Measurements from ENCODE around the gene CHMP6. TPM values are rescaled to one million over a fixed set of nuclear protein-coding genes. Genes with fewer than 3 reads are reported as not detected.

The CHMP6 gene
- total RNA-seq, 1 donor, result 19.4 TPM

GRCh38 chr17:81021531-81022343 lies 30.1 kb downstream of the CHMP6 start:
- no peak for DNase-seq (ENCODE audit: low read depth)
- H3K4me3 ChIP-seq (ENCODE audit: low read depth, low read length), result no peak overlapping the region
- TF ChIP-seq, protein P1, sequence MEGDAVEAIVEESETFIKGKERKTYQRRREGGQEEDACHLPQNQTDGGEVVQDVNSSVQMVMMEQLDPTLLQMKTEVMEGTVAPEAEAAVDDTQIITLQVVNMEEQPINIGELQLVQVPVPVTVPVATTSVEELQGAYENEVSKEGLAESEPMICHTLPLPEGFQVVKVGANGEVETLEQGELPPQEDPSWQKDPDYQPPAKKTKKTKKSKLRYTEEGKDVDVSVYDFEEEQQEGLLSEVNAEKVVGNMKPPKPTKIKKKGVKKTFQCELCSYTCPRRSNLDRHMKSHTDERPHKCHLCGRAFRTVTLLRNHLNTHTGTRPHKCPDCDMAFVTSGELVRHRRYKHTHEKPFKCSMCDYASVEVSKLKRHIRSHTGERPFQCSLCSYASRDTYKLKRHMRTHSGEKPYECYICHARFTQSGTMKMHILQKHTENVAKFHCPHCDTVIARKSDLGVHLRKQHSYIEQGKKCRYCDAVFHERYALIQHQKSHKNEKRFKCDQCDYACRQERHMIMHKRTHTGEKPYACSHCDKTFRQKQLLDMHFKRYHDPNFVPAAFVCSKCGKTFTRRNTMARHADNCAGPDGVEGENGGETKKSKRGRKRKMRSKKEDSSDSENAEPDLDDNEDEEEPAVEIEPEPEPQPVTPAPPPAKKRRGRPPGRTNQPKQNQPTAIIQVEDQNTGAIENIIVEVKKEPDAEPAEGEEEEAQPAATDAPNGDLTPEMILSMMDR (IDR thresholded peaks at IDR 0.05; ENCODE audit: insufficient read depth, low read depth, low read length), result no peak

GRCh38 chr17:81022344-81022676 lies 30.7 kb downstream of the CHMP6 start:
- no peak for DNase-seq (ENCODE audit: low read depth)
- TF ChIP-seq, protein P1 (IDR thresholded peaks at IDR 0.05; ENCODE audit: insufficient read depth, low read depth, low read length), result no peak
- no peak overlapping the region for H3K4me3 ChIP-seq (ENCODE audit: low read depth, low read length)

GRCh38 chr17:81025065-81025740 lies 33.6 kb downstream of the CHMP6 start:
- H3K4me3 ChIP-seq (ENCODE audit: low read depth, low read length), result no peak overlapping the region
- DNase-seq (ENCODE audit: low read depth), result no peak

GRCh38 chr17:81025741-81026129 lies 34.1 kb downstream of the CHMP6 start:
- no peak for DNase-seq (ENCODE audit: low read depth)
- TF ChIP-seq, protein P1 (IDR thresholded peaks at IDR 0.05; ENCODE audit: insufficient read depth, low read depth, low read length), result no peak
- no peak overlapping the region for H3K4me3 ChIP-seq (ENCODE audit: low read depth, low read length)

More at GRCh38 chr17:81025065-81025740, 33.6 kb downstream of the CHMP6 start:
- TF ChIP-seq, protein P1 (IDR thresholded peaks at IDR 0.05; ENCODE audit: insufficient read depth, low read depth, low read length), result no peak

DNA sequence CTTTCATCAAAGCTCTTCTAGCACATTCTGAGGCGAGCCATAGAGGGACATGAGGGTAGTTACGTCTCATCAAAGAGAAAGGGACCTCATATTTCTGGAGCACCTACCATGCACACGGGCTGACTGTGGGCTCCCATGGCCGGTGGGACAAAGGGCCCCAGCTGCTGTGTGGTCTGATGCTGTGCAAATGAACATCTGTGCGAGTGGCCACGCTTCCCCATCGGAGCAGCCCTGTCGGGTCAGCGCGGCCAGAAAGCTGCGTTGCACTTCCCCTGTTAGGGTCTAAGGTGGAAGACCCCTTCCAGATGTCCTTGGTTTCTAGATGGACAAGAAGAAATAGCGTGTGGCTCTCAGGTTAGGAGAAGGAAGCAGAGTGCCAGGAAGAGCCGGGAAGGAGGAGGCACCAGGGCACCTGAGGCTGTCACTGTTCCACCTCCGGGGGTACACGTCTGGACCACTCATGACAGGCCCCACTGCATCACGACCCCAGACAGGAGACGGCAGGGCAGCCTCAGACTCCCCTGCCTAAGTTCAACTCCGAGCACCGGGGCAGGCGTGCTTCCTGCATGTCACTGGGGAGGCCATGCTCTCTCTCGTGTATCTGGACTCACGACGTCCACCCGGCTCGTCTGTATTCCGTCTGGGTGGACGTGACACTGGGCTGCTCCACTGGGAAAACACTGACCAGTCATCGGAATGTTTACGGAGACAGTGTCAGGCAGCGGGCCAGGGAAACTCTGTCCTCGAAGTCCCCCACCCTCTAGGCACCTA lies 34.8 kb downstream of the CHMP6 start:
- DNase-seq (ENCODE audit: low read depth), result no peak
- TF ChIP-seq, protein P1 (IDR thresholded peaks at IDR 0.05; ENCODE audit: insufficient read depth, low read depth, low read length), result no peak
- H3K4me3 ChIP-seq (ENCODE audit: low read depth, low read length), result no peak overlapping the region

DNA sequence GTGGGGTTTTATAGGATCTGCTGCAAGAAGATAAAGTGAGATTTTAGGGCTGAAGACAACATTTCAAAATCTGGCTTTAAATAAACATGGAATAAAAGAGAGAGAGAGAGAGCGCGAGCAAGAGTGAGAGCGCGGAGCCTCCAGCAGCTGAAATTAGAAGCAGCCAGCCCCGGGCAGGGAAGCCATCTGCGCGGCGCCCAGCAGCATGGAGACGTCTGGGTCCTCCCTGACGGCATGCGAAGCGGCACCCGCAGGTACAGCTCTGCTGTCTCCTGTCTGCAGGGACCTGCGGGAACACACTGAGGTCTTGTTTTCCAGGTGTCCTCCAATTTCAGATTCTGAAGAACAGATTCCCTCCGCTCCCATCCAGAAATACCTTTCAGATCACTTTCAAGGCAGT lies 35.4 kb downstream of the CHMP6 start:
- DNase-seq (ENCODE audit: low read depth), result no peak
- TF ChIP-seq, protein P1 (IDR thresholded peaks at IDR 0.05; ENCODE audit: insufficient read depth, low read depth, low read length), result no peak
- no peak overlapping the region for H3K4me3 ChIP-seq (ENCODE audit: low read depth, low read length)

All from fibroblast of villous mesenchyme (primary cell).